OCI-LY7 (cell line): Measurements from ENCODE around the gene COG2. TPM values are rescaled to one million over a fixed set of nuclear protein-coding genes. Genes with fewer than 3 reads are reported as not detected.

Experiments
- BruUV-seq: library from RNA; stranded (reverse); fragments of 400-500 nt; replicated peaks from 2 replicates; lab custom pipeline; 2021; lab: Mats Ljungman, UMichigan
- CTCF ChIA-PET: fragments of 300-600 bp; sonication (Branson Sonifier 250); formaldehyde crosslinking; loops from one replicate; lab custom pipeline; 2022; ENCODE audit warnings: antibody characterized with exemption; ENCODE audit not compliant: unreplicated experiment; lab: Charles Lee
- POLR2A ChIA-PET: fragments of 300-600 bp; sonication (Branson Sonifier 250); formaldehyde crosslinking; loops from one replicate; lab custom pipeline; 2022; ENCODE audit warnings: antibody characterized with exemption; lab: Charles Lee
- DNase-seq: peaks from one replicate; pipeline ENCODE4 v3.0.0-alpha.2; 2015; ENCODE audit warnings: low spot score
- H2AFZ ChIP-seq: fragments of 200-600 bp; sonication (generic), shearing (Covaris generic); 2 replicates; pipeline ENCODE4 v1.6.1; 2014; ENCODE audit warnings: mild to moderate bottlenecking, antibody characterized with exemption, low read length, moderate library complexity
- H3K27ac ChIP-seq: fragments of 200-600 bp; sonication (generic); 2 replicates; pipeline ENCODE4 v1.5.1; 2014; ENCODE audit warnings: mixed run types, low read depth, mild to moderate bottlenecking, moderate library complexity, low read length, inconsistent platforms; ENCODE audit not compliant: poor library complexity, severe bottlenecking
- H3K36me3 ChIP-seq: fragments of 200-600 bp; sonication (generic); 2 replicates; pipeline ENCODE4 v1.6.1; 2014; ENCODE audit warnings: mild to moderate bottlenecking, antibody characterized with exemption, low read length, moderate library complexity, mixed read lengths; ENCODE audit not compliant: insufficient read depth
- H3K4me1 ChIP-seq: fragments of 200-600 bp; sonication (generic); 2 replicates; pipeline ENCODE4 v1.5.1; 2014; ENCODE audit warnings: mild to moderate bottlenecking, low read length; ENCODE audit not compliant: insufficient read depth, poor library complexity, severe bottlenecking
- H3K4me2 ChIP-seq: fragments of 200-600 bp; sonication (generic); 2 replicates; pipeline ENCODE4 v1.6.1; 2014; ENCODE audit warnings: mild to moderate bottlenecking, low read length
- H3K4me3 ChIP-seq: fragments of 200-600 bp; sonication (generic); 2 replicates; pipeline ENCODE4 v1.5.1; 2014; ENCODE audit warnings: mild to moderate bottlenecking, low read depth, low read length; ENCODE audit not compliant: poor library complexity, severe bottlenecking
- H3K79me2 ChIP-seq: fragments of 200-600 bp; sonication (generic); 2 replicates; pipeline ENCODE4 v1.6.1; 2016; ENCODE audit warnings: low read depth, mild to moderate bottlenecking, low read length, moderate library complexity, mixed read lengths; ENCODE audit not compliant: insufficient read depth
- H3K9me2 ChIP-seq: fragments of 200-600 bp; sonication (generic); 2 replicates; pipeline ENCODE4 v1.6.1; 2016; ENCODE audit warnings: mild to moderate bottlenecking, low read length, mixed read lengths; ENCODE audit not compliant: insufficient read depth
- H3K9me3 ChIP-seq: fragments of 200-600 bp; sonication (generic); 2 replicates; pipeline ENCODE4 v1.6.1; 2014; ENCODE audit warnings: mild to moderate bottlenecking, mixed run types, low read length, mixed read lengths
- H4K20me1 ChIP-seq: fragments of 200-600 bp; sonication (generic); 2 replicates; pipeline ENCODE4 v1.6.1; 2014; ENCODE audit warnings: mild to moderate bottlenecking, antibody characterized with exemption, low read length, moderate library complexity, mixed read lengths; ENCODE audit not compliant: insufficient read depth
- EZH2phosphoT487 ChIP-seq: fragments of 200-600 bp; sonication (generic); IDR thresholded peaks from 2 replicates; pipeline ENCODE4 v1.6.1; 2018; ENCODE audit warnings: low read depth, borderline replicate concordance, mild to moderate bottlenecking, mixed run types, antibody characterized with exemption, low read length, moderate library complexity, mixed read lengths
- intact Hi-C: fragments of 100-400 bp; cut with micrococcal nuclease; formaldehyde crosslinking; loops from one replicate; pipeline ENCODE4 v1.10.0; 2022; ENCODE audit not compliant: unreplicated experiment
- total RNA-seq, 2 experiments: library from RNA; depleted of rRNA in 1 of 2; stranded (reverse); fragments of >200 nt in 1 of 2; shearing (Covaris generic) in 1 of 2; gene quantifications; 2 replicates each; pipeline ENCODE4 v1.2.3, GENCODE V29; 2014 to 2022
- TF ChIP-seq, protein P1 (sequence below): fragments of 200-600 bp; sonication (generic); conservative IDR thresholded peaks from 2 replicates; pipeline ENCODE4 v1.5.1; 2014; ENCODE audit warnings: mild to moderate bottlenecking, antibody characterized with exemption, low read length, moderate library complexity, mixed read lengths

COG2 gene
- total RNA-seq, 2 experiments from 2014 or later = 30.5 to 35.3 TPM

DNA sequence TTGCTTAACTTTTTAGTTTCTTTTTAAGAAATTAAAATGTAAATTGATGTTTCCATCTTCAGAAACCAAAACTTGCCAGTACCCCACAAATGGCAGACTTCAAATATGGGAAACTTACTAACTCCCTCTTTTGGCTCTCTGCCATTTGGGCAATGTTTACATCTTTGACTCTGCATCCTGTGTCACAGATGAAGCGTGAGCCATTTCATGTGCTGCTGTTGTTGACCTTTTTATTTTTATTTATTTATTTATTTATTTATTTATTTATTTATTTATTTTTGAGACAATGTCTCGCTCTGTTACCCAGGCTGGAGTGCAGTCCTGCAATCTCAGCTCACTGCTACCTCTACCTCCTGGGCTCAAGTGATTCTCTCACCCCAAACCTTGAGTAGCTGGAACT lies 16.0 kb upstream of the COG2 start:
- DNase-seq = no peak

DNA sequence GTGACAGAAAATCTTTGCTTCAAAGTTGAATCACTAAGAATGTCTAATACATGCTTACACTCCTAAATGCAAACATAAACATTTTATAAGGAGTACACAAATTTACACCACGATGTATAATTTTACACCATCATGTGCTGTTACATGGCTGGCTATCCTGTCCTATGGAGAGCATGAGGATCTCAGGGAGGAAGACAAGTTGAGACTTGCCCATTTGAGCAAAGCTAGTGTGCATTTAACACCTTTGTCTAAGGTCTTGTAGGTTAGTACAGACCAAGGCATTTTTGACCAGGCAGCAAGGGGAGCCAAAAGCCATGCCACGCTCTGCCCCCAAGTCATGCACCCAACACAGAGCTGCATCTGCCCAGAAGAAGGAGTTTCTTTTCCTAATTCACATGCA lies 14.5 kb upstream of the COG2 start:
- TF ChIP-seq EZH2phosphoT487 = no peak
- TF ChIP-seq, protein P1, sequence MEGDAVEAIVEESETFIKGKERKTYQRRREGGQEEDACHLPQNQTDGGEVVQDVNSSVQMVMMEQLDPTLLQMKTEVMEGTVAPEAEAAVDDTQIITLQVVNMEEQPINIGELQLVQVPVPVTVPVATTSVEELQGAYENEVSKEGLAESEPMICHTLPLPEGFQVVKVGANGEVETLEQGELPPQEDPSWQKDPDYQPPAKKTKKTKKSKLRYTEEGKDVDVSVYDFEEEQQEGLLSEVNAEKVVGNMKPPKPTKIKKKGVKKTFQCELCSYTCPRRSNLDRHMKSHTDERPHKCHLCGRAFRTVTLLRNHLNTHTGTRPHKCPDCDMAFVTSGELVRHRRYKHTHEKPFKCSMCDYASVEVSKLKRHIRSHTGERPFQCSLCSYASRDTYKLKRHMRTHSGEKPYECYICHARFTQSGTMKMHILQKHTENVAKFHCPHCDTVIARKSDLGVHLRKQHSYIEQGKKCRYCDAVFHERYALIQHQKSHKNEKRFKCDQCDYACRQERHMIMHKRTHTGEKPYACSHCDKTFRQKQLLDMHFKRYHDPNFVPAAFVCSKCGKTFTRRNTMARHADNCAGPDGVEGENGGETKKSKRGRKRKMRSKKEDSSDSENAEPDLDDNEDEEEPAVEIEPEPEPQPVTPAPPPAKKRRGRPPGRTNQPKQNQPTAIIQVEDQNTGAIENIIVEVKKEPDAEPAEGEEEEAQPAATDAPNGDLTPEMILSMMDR = no peak
- H3K79me2 ChIP-seq = no peaks in the 10 kb centered on the region
- H3K36me3 ChIP-seq = no peaks in the 10 kb centered on the region
- H3K4me2 ChIP-seq = no peak overlapping the region
- no peak for DNase-seq
- BruUV-seq = no TSS peak
- H2AFZ ChIP-seq = no peak overlapping the region
- H3K4me3 ChIP-seq = no peak overlapping the region
- no peak overlapping the region for H3K27ac ChIP-seq
- H3K4me1 ChIP-seq = no peaks in the 10 kb centered on the region
- ChIA-PET POLR2A (no interaction called here), CTCF (no interaction called here)
- no peaks in the 10 kb centered on the region for H4K20me1 ChIP-seq
- no peaks in the 10 kb centered on the region for H3K9me2 ChIP-seq
- intact Hi-C loops = no loop called here
- H3K9me3 ChIP-seq = no peaks in the 10 kb centered on the region

More for the DNA sequence above, 16.0 kb upstream of the COG2 start:
- intact Hi-C loops = no loop called here
- H3K36me3 ChIP-seq = no peaks in the 10 kb centered on the region
- H3K27ac ChIP-seq = no peak overlapping the region
- H2AFZ ChIP-seq = no peak overlapping the region
- H3K9me2 ChIP-seq = no peaks in the 10 kb centered on the region
- no peaks in the 10 kb centered on the region for H3K4me1 ChIP-seq
- no peaks in the 10 kb centered on the region for H3K79me2 ChIP-seq
- H3K4me3 ChIP-seq = no peak overlapping the region
- H3K9me3 ChIP-seq = no peaks in the 10 kb centered on the region
- ChIA-PET CTCF (no interaction called here), POLR2A (no interaction called here)
- no peak overlapping the region for H3K4me2 ChIP-seq
- H4K20me1 ChIP-seq = no peaks in the 10 kb centered on the region
- no TSS peak for BruUV-seq
- TF ChIP-seq EZH2phosphoT487 = no peak
- TF ChIP-seq, protein P1 = no peak

DNA sequence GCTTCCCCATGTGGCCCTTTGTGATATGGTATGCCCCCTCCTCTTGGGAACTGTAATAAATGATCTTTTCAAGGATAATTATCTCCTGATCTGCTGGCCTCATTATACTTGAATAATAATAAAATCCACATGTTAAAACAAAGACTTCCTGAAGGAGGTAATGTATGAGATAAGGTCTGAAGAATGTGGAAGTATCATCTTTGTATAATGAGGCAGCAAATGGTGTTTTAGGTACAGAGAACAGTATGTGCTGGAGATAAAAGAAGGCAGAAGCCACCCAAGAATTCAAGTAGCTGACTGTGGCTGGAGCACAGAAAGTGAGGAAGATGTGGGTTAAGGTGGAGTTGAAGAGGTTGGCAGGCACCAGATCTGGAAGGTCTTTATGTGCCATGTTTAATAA lies 12.8 kb upstream of the COG2 start:
- DNase-seq = no peak
- no peaks in the 10 kb centered on the region for H3K9me3 ChIP-seq
- BruUV-seq = no TSS peak
- no peak overlapping the region for H3K4me3 ChIP-seq
- CTCF ChIA-PET = no interaction called here
- TF ChIP-seq, protein P1 = no peak
- TF ChIP-seq EZH2phosphoT487 = no peak
- H3K4me1 ChIP-seq = no peaks in the 10 kb centered on the region
- no peaks in the 10 kb centered on the region for H3K36me3 ChIP-seq
- H4K20me1 ChIP-seq = no peaks in the 10 kb centered on the region
- no peaks in the 10 kb centered on the region for H3K79me2 ChIP-seq
- intact Hi-C loops = no loop called here
- no peaks in the 10 kb centered on the region for H3K9me2 ChIP-seq
- no peak overlapping the region for H2AFZ ChIP-seq
- no peak overlapping the region for H3K4me2 ChIP-seq
- POLR2A ChIA-PET = no interaction called here
- H3K27ac ChIP-seq = no peak overlapping the region
